GM23248 (cell line): Measurements from ENCODE around the gene SPATA16. TPM values are rescaled to one million over a fixed set of nuclear protein-coding genes. Genes with fewer than 3 reads are reported as not detected.

Experiments used
- DNase-seq: peaks from one replicate; pipeline ENCODE4 v3.0.0-alpha.2; 2015
- H2AFZ ChIP-seq: fragments of 200-600 bp; sonication (generic); 2 replicates; pipeline ENCODE4 v1.6.1; 2016; ENCODE audit warnings: antibody characterized with exemption
- H3F3A ChIP-seq: fragments of 200-600 bp; sonication (generic); 2 replicates; pipeline ENCODE4 v1.6.1; 2016; ENCODE audit warnings: mild to moderate bottlenecking, antibody characterized with exemption, mixed run types; ENCODE audit not compliant: insufficient read depth
- H3K27ac ChIP-seq: fragments of 200-600 bp; sonication (generic); 2 replicates; pipeline ENCODE4 v1.5.1; 2016; ENCODE audit warnings: mild to moderate bottlenecking
- H3K27me3 ChIP-seq: fragments of 200-600 bp; sonication (generic); replicated peaks from 2 replicates; pipeline ENCODE4 v1.6.1; 2016; ENCODE audit warnings: mild to moderate bottlenecking; ENCODE audit not compliant: insufficient read depth
- H3K36me3 ChIP-seq: fragments of 200-600 bp; sonication (generic); 2 replicates; pipeline ENCODE4 v1.6.1; 2016; ENCODE audit warnings: low read depth, mild to moderate bottlenecking
- H3K4me1 ChIP-seq: fragments of 200-600 bp; sonication (generic); 2 replicates; pipeline ENCODE4 v1.6.1; 2016; ENCODE audit warnings: mild to moderate bottlenecking; ENCODE audit not compliant: insufficient read depth
- H3K4me2 ChIP-seq: fragments of 200-600 bp; sonication (generic); one replicate; pipeline ENCODE4 v1.6.1; 2016; ENCODE audit warnings: mild to moderate bottlenecking; ENCODE audit not compliant: unreplicated experiment
- H3K4me3 ChIP-seq: fragments of 200-600 bp; sonication (generic); 2 replicates; pipeline ENCODE4 v1.5.1; 2016; ENCODE audit warnings: mild to moderate bottlenecking
- H3K79me2 ChIP-seq: fragments of 200-600 bp; sonication (generic); 2 replicates; pipeline ENCODE4 v1.6.1; 2016; ENCODE audit warnings: mild to moderate bottlenecking; ENCODE audit not compliant: insufficient read depth
- H3K9ac ChIP-seq: fragments of 200-600 bp; sonication (generic); 2 replicates; pipeline ENCODE4 v1.6.1; 2016; ENCODE audit warnings: mild to moderate bottlenecking
- H3K9me2 ChIP-seq: fragments of 200-600 bp; sonication (generic); 2 replicates; pipeline ENCODE4 v1.6.1; 2016; ENCODE audit warnings: mixed run types, mild to moderate bottlenecking, moderate library complexity; ENCODE audit not compliant: insufficient read depth
- H3K9me3 ChIP-seq: fragments of 200-600 bp; sonication (generic); one replicate; pipeline ENCODE4 v1.6.1; 2017; ENCODE audit warnings: low read depth
- H4K20me1 ChIP-seq: fragments of 200-600 bp; sonication (generic); 2 replicates; pipeline ENCODE4 v1.6.0; 2016; ENCODE audit not compliant: insufficient read depth
- EZH2 ChIP-seq: fragments of 200-600 bp; sonication (generic); IDR thresholded peaks from 2 replicates; pipeline ENCODE4 v1.6.1; 2018; ENCODE audit warnings: antibody characterized with exemption, mild to moderate bottlenecking; ENCODE audit not compliant: insufficient read depth, poor library complexity, severe bottlenecking
- EZH2phosphoT487 ChIP-seq: fragments of 200-600 bp; sonication (generic); IDR thresholded peaks from 2 replicates; pipeline ENCODE4 v1.6.1; 2018; ENCODE audit warnings: antibody characterized with exemption, moderate library complexity, mild to moderate bottlenecking, low read depth; ENCODE audit not compliant: insufficient read depth
- WGBS, 2 experiments: methylation state at CpG; one replicate each; pipeline ENCODE4 v1.1.6; 2015 to 2017; ENCODE audit warnings: low lambda C conversion rate in 2 of 2, low coverage in 1 of 2; ENCODE audit errors: missing lambda C conversion rate in 2 of 2; 5-methylcytosine and 5-hydroxymethylcytosine counted together
- in situ Hi-C: fragments of 300-500 bp; cut with MboI; formaldehyde crosslinking; loops from 2 replicates; pipeline ENCODE4 v1.15.0; 2020
- polyA plus RNA-seq: library from polyadenylated mRNA; unstranded; fragments of >200 nt; fragmentation: Nextera tagmentation; extraction: Ambion mirVana; gene quantifications from 2 replicates; pipeline ENCODE4 v1.2.1, GENCODE V29; 2016
- total RNA-seq: library from RNA; depleted of rRNA; stranded (reverse); fragments of >200 nt; shearing (Covaris generic); gene quantifications from 2 replicates; pipeline ENCODE4 v1.2.3, GENCODE V29; 2014

The SPATA16 gene
- total and polyA plus RNA-seq, 2 experiments from 2014 or later = not detected

GRCh38 chr3:172915911-172916514 lies 225.0 kb downstream of the SPATA16 start:
- TF ChIP-seq EZH2phosphoT487 (no peak), EZH2 (no peak)
- Histone ChIP-seq H3K79me2 (no peaks in the 10 kb centered on the region), H3K27me3 (peaks cover 2% of the 10 kb centered on the region; the same call in 1 of the 2 replicates), H3F3A (no peaks in the 10 kb centered on the region), H3K9ac (no peak overlapping the region), H4K20me1 (no peaks in the 10 kb centered on the region), H3K4me2 (no peak overlapping the region), H2AFZ (no peak overlapping the region), H3K36me3 (no peaks in the 10 kb centered on the region), H3K9me2 (no peaks in the 10 kb centered on the region), H3K4me3 (no peak overlapping the region), H3K9me3 (no peaks in the 10 kb centered on the region), H3K27ac (no peak overlapping the region), H3K4me1 (no peaks in the 10 kb centered on the region)
- in situ Hi-C loops = no loop called here
- WGBS, 2 experiments = 2 to 7% methylated on average over 1 of the region's 1 CpG
- no peak for DNase-seq

- Histone ChIP-seq H3K9me2 (no peaks in the 10 kb centered on the region), H3K4me2 (no peak overlapping the region), H3K36me3 (no peaks in the 10 kb centered on the region), H3K27ac (no peak overlapping the region), H3K9ac (no peak overlapping the region), H3K27me3 (peaks cover 2% of the 10 kb centered on the region; the same call in 1 of the 2 replicates), H3K4me1 (no peaks in the 10 kb centered on the region), H3K79me2 (no peaks in the 10 kb centered on the region), H3K9me3 (no peaks in the 10 kb centered on the region), H3F3A (no peaks in the 10 kb centered on the region), H2AFZ (no peak overlapping the region), H3K4me3 (no peak overlapping the region), H4K20me1 (no peaks in the 10 kb centered on the region)
- no peak for TF ChIP-seq EZH2
- no peak for TF ChIP-seq EZH2phosphoT487
- 95 to 96% methylated on average over 1 of the region's 1 CpG for WGBS, 2 experiments
- no peak for DNase-seq
- in situ Hi-C loops = no loop called here
These were observed 226.2 kb downstream of the SPATA16 start for GRCh38 chr3:172914854-172915253.

DNA sequence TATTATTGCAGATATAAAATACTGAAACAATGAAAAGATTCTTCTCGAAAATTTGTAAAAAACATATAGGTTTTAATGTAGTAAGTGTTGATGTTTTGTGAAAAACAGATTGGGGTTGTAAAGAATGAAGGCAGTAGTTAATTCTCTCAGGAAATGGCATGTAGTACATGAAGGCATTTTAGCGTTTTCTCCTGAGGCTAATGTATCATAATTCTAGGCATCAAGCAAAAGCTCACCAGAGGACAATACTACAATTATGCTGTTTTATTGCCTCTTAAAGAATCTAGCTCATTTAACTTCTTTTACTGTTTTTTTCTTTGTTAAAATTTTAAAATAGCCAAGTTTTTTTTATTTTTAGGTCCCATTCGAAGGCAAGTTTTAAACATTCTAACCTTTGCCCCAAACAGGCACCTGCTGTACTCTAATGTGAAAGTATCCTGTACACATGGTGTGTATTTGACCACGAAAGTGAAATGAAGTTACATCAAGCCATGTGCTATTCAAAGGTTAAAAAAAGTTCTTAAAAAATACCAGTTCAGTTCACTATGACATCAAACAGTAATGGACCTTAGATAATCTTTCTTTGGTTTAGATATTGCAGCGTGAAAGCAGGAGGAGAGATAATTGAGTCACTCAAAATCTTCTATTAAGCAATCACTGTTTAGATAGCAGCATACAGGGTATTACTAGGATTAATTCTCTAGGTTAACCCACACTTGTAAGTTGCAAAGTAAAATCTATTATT lies 227.0 kb downstream of the SPATA16 start:
- Histone ChIP-seq H3K4me2 (no peak overlapping the region), H3K79me2 (no peaks in the 10 kb centered on the region), H3K4me1 (no peaks in the 10 kb centered on the region), H2AFZ (no peak overlapping the region), H3K9me2 (no peaks in the 10 kb centered on the region), H3K27ac (no peak overlapping the region), H3K9ac (no peak overlapping the region), H3K9me3 (no peaks in the 10 kb centered on the region), H3K36me3 (no peaks in the 10 kb centered on the region), H4K20me1 (no peaks in the 10 kb centered on the region), H3K4me3 (no peak overlapping the region), H3F3A (no peaks in the 10 kb centered on the region), H3K27me3 (peaks cover 2% of the 10 kb centered on the region; the same call in 1 of the 2 replicates)
- TF ChIP-seq EZH2 = no peak
- no peak for TF ChIP-seq EZH2phosphoT487
- DNase-seq = no peak
- in situ Hi-C loops = no loop called here
- WGBS, 2 experiments = 19 to 20% methylated on average over 5 of the region's 5 CpGs

DNA sequence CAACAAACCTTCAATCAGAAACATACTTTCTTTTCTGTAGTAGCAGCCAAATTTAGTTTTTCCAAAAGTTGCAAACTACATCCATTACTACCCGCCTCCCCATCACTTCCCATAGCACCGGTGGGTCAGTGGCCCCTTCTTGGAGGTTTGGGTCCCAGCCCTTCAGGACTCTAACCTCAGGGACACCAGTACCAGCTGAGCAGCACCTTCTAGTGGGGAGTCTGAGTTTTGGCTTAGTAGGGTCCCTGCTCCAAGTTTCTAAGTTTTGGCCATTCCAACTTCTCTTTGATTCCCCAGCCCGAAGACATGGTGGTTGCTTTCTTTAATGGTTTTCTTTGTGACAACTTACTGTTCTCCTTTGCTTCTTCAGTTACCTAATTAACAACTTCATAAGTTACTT lies 229.9 kb downstream of the SPATA16 start:
- Histone ChIP-seq H3K27ac (no peak overlapping the region), H3K9ac (no peak overlapping the region), H3F3A (no peaks in the 10 kb centered on the region), H3K4me3 (no peak overlapping the region), H3K9me3 (no peaks in the 10 kb centered on the region), H3K4me2 (no peak overlapping the region), H3K36me3 (no peaks in the 10 kb centered on the region), H3K27me3 (peaks cover 4% of the 10 kb centered on the region), H3K4me1 (no peaks in the 10 kb centered on the region), H3K9me2 (no peaks in the 10 kb centered on the region), H3K79me2 (no peaks in the 10 kb centered on the region), H4K20me1 (no peaks in the 10 kb centered on the region), H2AFZ (no peak overlapping the region)
- WGBS, 2 experiments = 76 to 81% methylated on average over 3 of the region's 3 CpGs
- DNase-seq = no peak
- TF ChIP-seq EZH2 (no peak), EZH2phosphoT487 (no peak)
- in situ Hi-C loops = no loop called here
